Hematopoietic multipotent progenitor cell treated with erythropoietin and hydrocortisone succinate and interleukin-3 and kit ligand, for 8 days (in vitro differentiated cells): ENCODE results near the gene CHTOP.

ENCODE experiments used
- DNase-seq: peaks from one replicate; pipeline ENCODE4 v3.0.0-alpha.2; 2015

CHTOP gene

GRCh38 chr1:153613406-153613805 lies 20.5 kb upstream of the CHTOP start:
- DNase-seq, result no peak

- DNase-seq, result no peak
Measured at GRCh38 chr1:153614189-153614900, 19.5 kb upstream of the CHTOP start.

GRCh38 chr1:153614906-153615305 lies 19.0 kb upstream of the CHTOP start:
- no peak for DNase-seq

- no peak for DNase-seq
Measured at GRCh38 chr1:153615406-153615805, 18.5 kb upstream of the CHTOP start.

- peak; percentile 55 for DNase-seq
Measured at GRCh38 chr1:153616144-153616916, 17.5 kb upstream of the CHTOP start, which contains the start of gene S100A14. TSS of gene S100A14 (minus strand) at chr1:153616325. CDS start at chr1:153615858, 467 bp downstream.

- DNase-seq, result no peak
Measured at GRCh38 chr1:153616917-153617311, 17.0 kb upstream of the CHTOP start.

GRCh38 chr1:153617663-153618062 lies 16.2 kb upstream of the CHTOP start:
- no peak for DNase-seq

- DNase-seq, result no peak
Measured at GRCh38 chr1:153619171-153619570, 14.7 kb upstream of the CHTOP start.

GRCh38 chr1:153623101-153623500 lies 10.8 kb upstream of the CHTOP start:
- no peak for DNase-seq

- DNase-seq, result no peak
Measured at GRCh38 chr1:153624965-153625611, 8.8 kb upstream of the CHTOP start.

- no peak for DNase-seq
Measured at GRCh38 chr1:153626477-153626903, 7.4 kb upstream of the CHTOP start.

GRCh38 chr1:153626904-153627714 lies 6.8 kb upstream of the CHTOP start, which contains the start of gene S100A13:
TSS of gene S100A13 (minus strand) at chr1:153627505. CDS start at chr1:153626472, 1,033 bp downstream.
- DNase-seq, result peak; percentile 49

- no peak for DNase-seq
Measured at GRCh38 chr1:153627715-153628626, 5.9 kb upstream of the CHTOP start, which contains the start of gene S100A1. TSS of gene S100A1 (plus strand) at chr1:153628434. CDS start at chr1:153630522, 2,088 bp downstream.

- DNase-seq, result no peak
Measured at GRCh38 chr1:153628638-153629342, 5.1 kb upstream of the CHTOP start.

- DNase-seq, result no peak
Measured at GRCh38 chr1:153629343-153629665, 4.6 kb upstream of the CHTOP start.

- DNase-seq, result no peak
Measured at GRCh38 chr1:153629971-153630370, 3.9 kb upstream of the CHTOP start.

GRCh38 chr1:153630384-153630783 lies 3.5 kb upstream of the CHTOP start:
- no peak for DNase-seq

GRCh38 chr1:153631047-153632022 lies 2.5 kb upstream of the CHTOP start:
- DNase-seq, result no peak

GRCh38 chr1:153633161-153633753 lies 609 bp upstream of the CHTOP start:
- DNase-seq, result no peak
